H1 (cell line): ENCODE data around the gene ZXDA. TPM values are rescaled to one million over a fixed set of nuclear protein-coding genes. Genes with fewer than 3 reads are reported as not detected.

Experiments
- polyA plus RNA-seq, 7 experiments: library from polyadenylated mRNA; depleted of rRNA in 3 of 7; stranded (reverse) in 5 of 7; unstranded in 2 of 7; fragments of >200 nt in 5 of 7; fragments of 200-250 nt in 2 of 7; gene quantifications; 1 replicate in 5 of 7; 2 replicates in 1 of 7; 4 replicates in 1 of 7; pipeline versions ENCODE4 v1.2.1 to v1.2.3, GENCODE V29; 2011 to 2013; ENCODE audit warnings: missing spikeins in 2 of 7, mixed read lengths in 2 of 7
- total RNA-seq: library from RNA; stranded (reverse); fragmentation: NEBNext Ultra II Directional; extraction: Animal tissue kit (Norgen Biotek cat#: 25700); gene quantifications from 2 replicates; pipeline ENCODE4 v1.2.1, GENCODE V29; 2021

ZXDA gene
- total and polyA plus RNA-seq, 2 of the 8 experiments (the other 6 are each of a cell fraction or from before 2014, with no cell fraction given): not detected

Other genes starting within 250 kb of the ZXDA start
- gene NLRP2B, start 230.2 kb downstream of the ZXDA start, total RNA-seq: not detected in 2 replicates
- gene NLRP2B, start 230.2 kb downstream of the ZXDA start, polyA plus RNA-seq (2011; rRNA removed): not detected in 2 replicates